Peyer's patch (tissue), 4 donors: Measurements from ENCODE around the gene CWC15.

Source experiments
- POLR2A ChIP-seq, 2 donors: fragments of 450-650 bp; IDR thresholded peaks; one replicate each; pipeline ENCODE4 v1.5.1; 2017; ENCODE audit warnings: antibody characterized with exemption in 2 of 2, mild to moderate bottlenecking in 2 of 2, moderate library complexity in 2 of 2
- TF ChIP-seq, protein P1 (sequence below), 6 experiments: fragments of 450-650 bp in 4 of 6; fragments of 200-600 bp in 2 of 6; sonication (generic) in 1 of 6; IDR thresholded peaks; one replicate each; pipeline ENCODE4 v1.5.1; 2017 to 2019; ENCODE audit warnings: antibody characterized with exemption in 6 of 6, mild to moderate bottlenecking in 3 of 6, moderate library complexity in 1 of 6

DNA sequence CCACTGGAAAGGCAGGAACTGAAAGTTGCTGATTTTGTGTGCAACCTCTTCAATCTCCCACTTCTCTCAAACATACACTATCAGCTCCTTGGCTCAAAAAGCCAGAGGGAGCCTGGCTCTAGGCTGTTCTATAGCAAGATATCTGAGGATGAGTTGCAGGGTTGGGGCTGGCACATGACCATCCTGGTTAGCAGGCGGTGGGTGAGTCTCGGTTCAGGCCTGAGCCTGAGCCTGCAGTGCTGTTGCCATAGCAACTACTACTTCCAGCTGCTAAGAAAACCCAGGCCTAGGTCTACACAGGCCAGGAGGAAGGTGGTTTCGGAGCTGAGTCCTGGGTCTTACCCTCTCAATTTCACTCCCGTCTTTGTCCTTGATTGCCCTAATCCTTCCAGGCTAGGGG lies 39.0 kb downstream of the CWC15 start:
- TF ChIP-seq, protein P1, sequence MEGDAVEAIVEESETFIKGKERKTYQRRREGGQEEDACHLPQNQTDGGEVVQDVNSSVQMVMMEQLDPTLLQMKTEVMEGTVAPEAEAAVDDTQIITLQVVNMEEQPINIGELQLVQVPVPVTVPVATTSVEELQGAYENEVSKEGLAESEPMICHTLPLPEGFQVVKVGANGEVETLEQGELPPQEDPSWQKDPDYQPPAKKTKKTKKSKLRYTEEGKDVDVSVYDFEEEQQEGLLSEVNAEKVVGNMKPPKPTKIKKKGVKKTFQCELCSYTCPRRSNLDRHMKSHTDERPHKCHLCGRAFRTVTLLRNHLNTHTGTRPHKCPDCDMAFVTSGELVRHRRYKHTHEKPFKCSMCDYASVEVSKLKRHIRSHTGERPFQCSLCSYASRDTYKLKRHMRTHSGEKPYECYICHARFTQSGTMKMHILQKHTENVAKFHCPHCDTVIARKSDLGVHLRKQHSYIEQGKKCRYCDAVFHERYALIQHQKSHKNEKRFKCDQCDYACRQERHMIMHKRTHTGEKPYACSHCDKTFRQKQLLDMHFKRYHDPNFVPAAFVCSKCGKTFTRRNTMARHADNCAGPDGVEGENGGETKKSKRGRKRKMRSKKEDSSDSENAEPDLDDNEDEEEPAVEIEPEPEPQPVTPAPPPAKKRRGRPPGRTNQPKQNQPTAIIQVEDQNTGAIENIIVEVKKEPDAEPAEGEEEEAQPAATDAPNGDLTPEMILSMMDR (IDR thresholded peaks at IDR 0.05) = no peak
- TF ChIP-seq POLR2A (IDR thresholded peaks at IDR 0.05) = no peak
